Activated T-helper 1 cell treated with Interleukin-2 at 50 U/mL for 16 hours (primary cell): ENCODE data around the gene OR4C46.
"Not testable (repeated sequence)": the region's sequence is repeated elsewhere in the genome, so short reads cannot be mapped to it uniquely, and the experiment has no call there.

Experiments
- DNase-seq: peaks from one replicate; pipeline ENCODE4 v3.0.0-alpha.2; 2020; ENCODE audit warnings: low read depth

The OR4C46 gene

DNA sequence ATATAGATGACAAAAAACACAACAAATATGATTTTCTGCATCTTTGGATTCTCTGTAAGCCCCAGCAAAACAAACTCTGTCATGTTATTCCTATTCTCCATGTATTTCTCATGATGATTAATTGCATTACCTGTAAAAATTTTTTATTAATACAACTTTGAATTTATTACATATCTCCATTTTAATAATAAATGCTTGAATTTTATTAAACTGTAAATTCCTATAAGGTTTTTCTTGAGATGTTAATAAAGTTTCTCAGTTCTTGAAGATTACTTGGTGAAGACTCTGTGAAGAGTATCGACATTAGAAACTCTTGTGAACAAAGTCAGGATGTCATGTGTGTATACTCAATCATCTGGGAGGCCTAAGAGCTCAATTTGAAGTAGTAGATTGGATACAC lies at the start of gene OR4C46:
TSS of gene OR4C46 (minus strand) at position 101 of the 400 bp plus-strand sequence. CDS start at position 101, 0 bp downstream.
- DNase-seq: no peak

DNA sequence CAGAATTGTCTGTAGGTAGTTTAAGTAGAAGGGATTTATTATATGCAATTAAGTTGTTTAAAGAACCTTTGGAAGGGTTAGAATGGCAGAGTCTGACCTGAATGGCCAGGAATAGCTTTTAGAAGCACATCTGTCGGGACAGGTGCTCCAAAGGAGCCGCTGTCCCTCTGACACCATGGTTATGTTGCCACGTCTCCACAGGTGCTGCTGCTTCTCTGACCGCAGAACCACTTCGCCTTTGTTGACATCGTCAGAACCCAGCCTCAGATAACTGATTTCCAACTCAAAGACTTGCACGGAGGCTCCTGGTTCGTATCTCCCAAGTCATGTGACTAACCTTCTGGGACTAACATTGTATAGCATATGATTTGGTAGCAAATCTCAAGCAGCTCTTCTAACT lies 41.8 kb upstream of the OR4C46 start:
- not testable (repeated sequence) for DNase-seq

DNA sequence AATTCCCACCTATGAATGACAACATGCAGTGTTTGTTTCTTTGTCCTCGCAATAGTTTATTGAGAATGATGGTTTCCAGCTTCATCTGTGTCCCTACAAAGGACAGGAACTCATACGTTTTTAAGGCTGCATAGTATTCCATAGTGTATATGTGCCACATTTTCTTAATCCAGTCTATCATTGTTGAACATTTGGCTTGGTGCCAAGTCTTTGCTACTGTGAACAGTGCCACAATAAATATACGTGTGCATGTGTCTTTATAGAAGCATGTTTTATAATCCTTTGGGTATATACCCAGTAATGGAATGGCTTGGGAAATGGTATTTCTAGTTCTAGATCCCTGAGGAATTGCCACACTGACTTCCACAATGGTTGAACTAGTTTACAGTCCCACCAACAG lies 42.4 kb downstream of the OR4C46 start:
- DNase-seq: not testable (repeated sequence)

DNA sequence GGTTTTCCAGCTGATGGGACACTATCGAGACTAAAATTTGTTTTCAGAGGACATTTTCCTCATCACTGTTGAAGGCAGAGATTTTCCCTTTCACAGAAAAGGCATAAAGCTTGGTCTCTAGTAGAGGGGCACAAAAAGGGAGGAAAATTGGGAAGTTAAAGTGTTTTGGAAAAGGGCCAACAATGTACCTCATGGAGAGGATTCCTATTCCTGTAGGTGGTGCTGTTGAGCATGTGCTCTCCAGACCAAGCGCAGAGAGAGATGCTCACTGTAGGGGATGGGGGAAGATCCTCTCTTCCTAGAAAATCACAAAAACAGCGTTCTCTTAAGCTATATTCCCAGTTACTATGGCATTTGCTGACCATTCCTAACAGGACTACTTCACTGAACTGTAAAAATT lies 44.9 kb downstream of the OR4C46 start:
- DNase-seq: no peak

DNA sequence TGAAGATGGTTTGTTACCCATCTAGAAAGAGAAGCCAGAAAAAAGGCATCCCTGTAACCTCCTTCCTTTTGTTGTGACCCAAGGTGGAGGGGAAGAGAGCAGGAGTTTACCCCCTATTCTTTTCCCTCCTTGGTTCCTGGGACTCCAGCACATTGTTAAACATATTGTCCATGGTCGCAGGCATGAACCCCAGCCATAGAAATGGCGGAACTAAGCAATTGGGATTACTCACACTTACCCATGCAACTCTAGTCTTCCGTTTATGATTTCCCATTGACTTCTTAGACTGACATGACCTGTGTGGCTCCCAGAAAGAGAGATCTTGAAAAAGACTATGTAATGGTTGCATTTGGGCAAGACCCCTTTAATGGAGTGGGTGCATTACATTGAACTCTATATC lies 45.4 kb downstream of the OR4C46 start:
- no peak for DNase-seq
